Measurements from ENCODE around the gene FOXP4. TPM values are rescaled to one million over a fixed set of nuclear protein-coding genes. Genes with fewer than 3 reads are reported as not detected.
A peak's percentile ranks its signal among the peaks of the same experiment; 100 is the strongest.

Gene FOXP4
- total and polyA plus RNA-seq, 8 donors = 7.9 to 70.4 (median 30.7) TPM

DNA sequence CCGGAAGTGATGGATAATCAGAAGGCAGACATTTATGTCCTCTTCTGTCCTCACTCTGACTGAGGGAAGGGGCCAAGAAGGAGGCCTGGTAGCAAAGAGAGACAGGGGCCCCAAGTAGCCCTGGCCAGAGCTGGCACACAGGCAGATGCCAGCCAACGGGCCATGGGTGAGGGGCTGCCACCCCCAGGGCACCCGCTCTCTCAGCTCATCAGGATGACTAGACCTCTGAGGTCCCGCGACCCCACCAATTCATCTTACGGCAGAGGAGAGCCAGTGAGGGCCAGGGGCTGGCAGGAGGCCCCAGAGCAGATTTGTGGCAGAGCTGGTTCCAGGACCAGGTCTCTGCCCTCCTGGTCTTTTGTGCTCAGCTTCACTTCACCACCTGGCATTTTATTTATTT, 49.0 kb downstream of the FOXP4 start:
- H3K36me3 ChIP-seq = peaks cover 39 to 98% (median 96%) of the 10 kb centered on the region in 4 donors
- TF ChIP-seq, protein P1, sequence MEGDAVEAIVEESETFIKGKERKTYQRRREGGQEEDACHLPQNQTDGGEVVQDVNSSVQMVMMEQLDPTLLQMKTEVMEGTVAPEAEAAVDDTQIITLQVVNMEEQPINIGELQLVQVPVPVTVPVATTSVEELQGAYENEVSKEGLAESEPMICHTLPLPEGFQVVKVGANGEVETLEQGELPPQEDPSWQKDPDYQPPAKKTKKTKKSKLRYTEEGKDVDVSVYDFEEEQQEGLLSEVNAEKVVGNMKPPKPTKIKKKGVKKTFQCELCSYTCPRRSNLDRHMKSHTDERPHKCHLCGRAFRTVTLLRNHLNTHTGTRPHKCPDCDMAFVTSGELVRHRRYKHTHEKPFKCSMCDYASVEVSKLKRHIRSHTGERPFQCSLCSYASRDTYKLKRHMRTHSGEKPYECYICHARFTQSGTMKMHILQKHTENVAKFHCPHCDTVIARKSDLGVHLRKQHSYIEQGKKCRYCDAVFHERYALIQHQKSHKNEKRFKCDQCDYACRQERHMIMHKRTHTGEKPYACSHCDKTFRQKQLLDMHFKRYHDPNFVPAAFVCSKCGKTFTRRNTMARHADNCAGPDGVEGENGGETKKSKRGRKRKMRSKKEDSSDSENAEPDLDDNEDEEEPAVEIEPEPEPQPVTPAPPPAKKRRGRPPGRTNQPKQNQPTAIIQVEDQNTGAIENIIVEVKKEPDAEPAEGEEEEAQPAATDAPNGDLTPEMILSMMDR (IDR thresholded peaks at IDR 0.05) = no peak
- TF ChIP-seq EP300 (IDR thresholded peaks at IDR 0.05) (no peak), POLR2AphosphoS5 (IDR thresholded peaks at IDR 0.05) (no peak), POLR2A (IDR thresholded peaks at IDR 0.05) (no peak)
- no peak overlapping the region for H3K27ac ChIP-seq
- peaks cover 0 to 10% (median 6%) of the 10 kb centered on the region in 4 donors for H3K4me1 ChIP-seq
- intact Hi-C loops (cut with DNase I; ENCODE audit: low total_unique reads) = no loop called here
- no peak overlapping the region for H3K4me3 ChIP-seq
- H3K9me3 ChIP-seq = no peaks in the 10 kb centered on the region
- WGBS, 5 donors = 76 to 83% (median 80%) methylated on average over 5 to 6 of the region's 6 CpGs
- no peaks in the 10 kb centered on the region for H3K27me3 ChIP-seq
- no peak for DNase-seq

DNA sequence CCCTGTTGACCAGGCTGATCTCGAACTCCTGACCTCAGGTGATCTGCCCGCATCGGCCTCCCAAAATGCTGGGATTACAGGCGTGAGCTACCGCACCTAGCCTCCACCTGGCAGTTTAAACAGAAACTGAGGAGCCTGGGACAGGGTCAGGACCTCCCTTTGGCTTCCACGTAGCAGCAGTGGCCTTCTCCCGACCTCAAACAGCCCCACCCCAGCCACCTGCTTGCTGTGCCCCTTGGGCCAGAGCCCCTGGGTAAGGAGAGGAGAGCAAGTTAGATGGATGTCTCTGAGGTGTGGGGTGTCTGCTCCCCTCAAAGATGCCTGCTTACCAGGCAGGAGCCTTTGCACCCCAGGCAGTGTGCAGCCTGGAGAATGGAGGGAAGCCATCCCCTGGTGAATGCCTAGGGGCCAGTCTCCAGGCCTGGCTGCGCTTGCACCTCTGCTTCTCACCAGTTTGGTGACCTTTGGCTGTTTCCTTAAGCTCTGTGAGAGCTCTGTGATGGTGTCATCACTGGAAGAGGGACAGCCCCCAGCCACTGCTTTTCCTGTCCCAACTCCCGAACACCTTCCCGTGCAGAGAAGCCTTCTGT, 50.0 kb downstream of the FOXP4 start:
- no peak overlapping the region for H3K4me3 ChIP-seq
- WGBS, 5 donors = 50 to 73% (median 64%) methylated on average over 8 to 10 of the region's 10 CpGs
- TF ChIP-seq, protein P1 (IDR thresholded peaks at IDR 0.05) = no peak
- TF ChIP-seq EP300 (IDR thresholded peaks at IDR 0.05) = no peak
- no peaks in the 10 kb centered on the region for H3K27me3 ChIP-seq
- intact Hi-C loops (cut with DNase I; ENCODE audit: low total_unique reads) = no loop called here
- peaks cover 0 to 10% (median 6%) of the 10 kb centered on the region in 4 donors for H3K4me1 ChIP-seq
- peak in 1 of 2 donors; percentile 4 for DNase-seq
- no peak overlapping the region for H3K27ac ChIP-seq
- H3K36me3 ChIP-seq = peaks cover 30 to 95% (median 92%) of the 10 kb centered on the region in 4 donors
- H3K9me3 ChIP-seq = no peaks in the 10 kb centered on the region

DNA sequence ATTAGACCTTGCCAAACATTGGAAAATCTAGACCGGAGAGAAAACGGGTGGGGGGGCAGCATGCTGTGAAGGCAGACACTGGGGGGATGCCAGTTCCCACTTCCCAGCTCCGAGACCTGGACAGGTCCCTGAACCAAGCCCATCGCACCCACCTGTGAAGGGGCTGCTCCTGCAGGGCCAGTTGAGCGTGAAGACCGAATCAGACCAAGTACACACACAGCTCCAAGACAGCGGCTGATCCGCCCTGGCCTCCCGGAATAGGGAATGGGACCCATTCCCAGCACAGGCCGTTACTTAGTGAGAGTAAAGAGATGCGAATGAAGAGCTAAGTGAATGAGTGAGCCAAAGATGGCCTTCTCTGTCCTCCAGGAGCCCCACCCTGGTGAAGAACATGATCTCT, 50.6 kb downstream of the FOXP4 start:
- peak in 1 of 2 donors; percentile 9 for DNase-seq
- intact Hi-C loops (cut with DNase I; ENCODE audit: low total_unique reads) = no loop called here
- H3K27ac ChIP-seq = no peak overlapping the region
- peaks cover 28 to 90% (median 87%) of the 10 kb centered on the region in 4 donors for H3K36me3 ChIP-seq
- peaks cover 0 to 13% (median 7%) of the 10 kb centered on the region in 4 donors for H3K4me1 ChIP-seq
- no peaks in the 10 kb centered on the region for H3K27me3 ChIP-seq
- WGBS, 5 donors = 80 to 87% (median 85%) methylated on average over 11 of the region's 11 CpGs
- TF ChIP-seq POLR2A (IDR thresholded peaks at IDR 0.05) (no peak), POLR2AphosphoS5 (IDR thresholded peaks at IDR 0.05) (no peak), EP300 (IDR thresholded peaks at IDR 0.05) (no peak)
- TF ChIP-seq, protein P1 (IDR thresholded peaks at IDR 0.05) = no peak
- H3K9me3 ChIP-seq = no peaks in the 10 kb centered on the region
- no peak overlapping the region for H3K4me3 ChIP-seq

DNA sequence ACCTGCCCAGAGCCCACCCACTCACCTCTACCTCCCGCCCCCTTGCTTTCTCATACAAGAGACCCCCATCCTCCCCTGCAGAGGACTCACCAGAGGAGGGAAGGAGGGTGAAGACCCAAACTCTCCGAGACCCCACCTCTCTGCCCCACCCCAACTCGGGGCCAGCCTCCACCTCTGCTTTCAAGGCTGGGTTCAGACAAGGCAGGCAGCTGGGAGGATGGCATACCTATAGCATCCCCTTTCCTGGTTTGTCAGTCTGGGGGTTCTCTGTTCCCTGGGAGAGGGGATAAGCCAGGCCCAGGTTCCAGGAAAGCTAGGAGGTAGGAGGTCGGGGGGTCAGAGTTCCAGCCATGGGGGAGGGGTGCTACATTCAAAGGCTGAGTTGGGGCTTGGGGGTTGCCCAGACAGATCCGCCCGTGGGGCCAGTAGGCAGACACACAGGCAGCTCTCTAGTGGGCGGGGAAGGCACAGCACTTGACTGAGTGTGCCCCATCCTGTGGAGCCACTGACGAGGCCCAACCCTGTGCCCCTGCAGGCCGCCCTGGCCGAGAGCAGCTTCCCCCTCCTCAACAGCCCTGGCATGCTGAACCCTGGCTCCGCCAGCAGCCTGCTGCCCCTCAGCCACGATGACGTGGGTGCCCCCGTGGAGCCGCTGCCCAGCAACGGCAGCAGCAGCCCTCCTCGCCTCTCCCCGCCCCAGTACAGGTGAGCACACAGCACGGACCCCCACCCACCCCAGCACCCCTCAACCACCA, 51.2 kb downstream of the FOXP4 start:
- no peaks in the 10 kb centered on the region for H3K9me3 ChIP-seq
- no peaks in the 10 kb centered on the region for H3K27me3 ChIP-seq
- 73 to 82% (median 77%) methylated on average over 9 to 19 of the region's 19 CpGs for WGBS, 5 donors
- peak in 1 of 2 donors; percentile 20 for DNase-seq
- peaks cover 0 to 19% (median 13%) of the 10 kb centered on the region in 4 donors for H3K4me1 ChIP-seq
- H3K4me3 ChIP-seq = no peak overlapping the region
- intact Hi-C loops (cut with DNase I; ENCODE audit: low total_unique reads) = no loop called here
- H3K36me3 ChIP-seq = peaks cover 28 to 85% (median 83%) of the 10 kb centered on the region in 4 donors
- H3K27ac ChIP-seq = no peak overlapping the region
- TF ChIP-seq POLR2AphosphoS5 (IDR thresholded peaks at IDR 0.05) = no peak
- TF ChIP-seq, protein P1 (IDR thresholded peaks at IDR 0.05) = no peak
